Heart right ventricle (tissue), 16 donors: ENCODE measurements around the gene HDAC9. TPM values are rescaled to one million over a fixed set of nuclear protein-coding genes. Genes with fewer than 3 reads are reported as not detected.
A peak's percentile ranks its signal among the peaks of the same experiment; 100 is the strongest.

Experiments
- ATAC-seq, 8 donors: fragments of 200-7000 bp; cut with Tn5 transposase; one replicate each; pipeline ENCODE4 v1.9.1; 2020; ENCODE audit warnings: mild to moderate bottlenecking in 8 of 8, moderate library complexity in 8 of 8, moderate number of reproducible peaks in 1 of 8
- DNase-seq, 2 donors: peaks; one replicate each; pipeline ENCODE4 v3.0.0-alpha.2; 2020
- H3K27ac ChIP-seq, 10 donors: fragments of 200-600 bp; sonication (generic) in 2 of 10; one replicate each; pipeline versions ENCODE4 v1.5.0 to v1.8.0; 2020 to 2022; ENCODE audit warnings: mild to moderate bottlenecking in 3 of 10
- H3K27me3 ChIP-seq, 7 donors: fragments of 200-600 bp; one replicate each; pipeline ENCODE4 v1.8.0; 2021 to 2022; ENCODE audit warnings: mild to moderate bottlenecking in 2 of 7
- H3K36me3 ChIP-seq, 9 donors: fragments of 200-600 bp; sonication (generic) in 1 of 9; one replicate each; pipeline versions ENCODE4 v1.5.0 to v1.8.0; 2020 to 2022; ENCODE audit warnings: mild to moderate bottlenecking in 2 of 9
- H3K4me1 ChIP-seq, 9 donors: fragments of 200-600 bp; sonication (generic) in 1 of 9; one replicate each; pipeline versions ENCODE4 v1.5.0 to v1.8.0; 2020 to 2022; ENCODE audit warnings: mild to moderate bottlenecking in 4 of 9
- H3K4me3 ChIP-seq, 10 donors: fragments of 200-600 bp; sonication (generic) in 2 of 10; one replicate each; pipeline versions ENCODE4 v1.5.0 to v1.8.0; 2020 to 2022; ENCODE audit warnings: mild to moderate bottlenecking in 7 of 10, moderate library complexity in 2 of 10
- H3K9me3 ChIP-seq, 11 donors: fragments of 200-600 bp in 10 of 11; sonication (generic) in 2 of 11; one replicate each; pipeline versions ENCODE4 v1.5.0 to v1.8.0; 2013 to 2022; ENCODE audit warnings: mild to moderate bottlenecking in 2 of 11, control low read depth in 1 of 11, moderate library complexity in 1 of 11
- WGBS, 2 donors: extraction: QIAGEN DNeasy Blood & Tissue Kit; methylation state at CpG; one replicate each; pipeline ENCODE4 v1.1.7; 2013; ENCODE audit warnings: inconsistent platforms in 1 of 2; 5-methylcytosine and 5-hydroxymethylcytosine counted together
- intact Hi-C, 10 donors: fragments of 100-400 bp; cut with DNase I; formaldehyde crosslinking; loops; one replicate each; pipeline versions ENCODE4 v1.11.1 to v1.14.2; 2022
- polyA plus RNA-seq, 2 donors: library from polyadenylated mRNA; stranded (reverse); fragments of 200-250 nt; gene quantifications; one replicate each; pipeline ENCODE4 v1.2.3, GENCODE V29; 2013
- total RNA-seq, 10 donors: library from RNA; stranded (reverse); fragmentation: NEBNext Ultra II Directional in 3 of 10; extraction: Animal tissue kit (Norgen Biotek cat#: 25700) in 3 of 10; gene quantifications; one replicate each; pipeline versions ENCODE4 v1.2.1 to v1.2.4, GENCODE V29; 2021 to 2023
- TF ChIP-seq, protein P1 (sequence below), 9 donors: fragments of 200-600 bp; sonication (generic) in 2 of 9; IDR thresholded peaks; one replicate each; pipeline versions ENCODE4 v1.5.0 to v1.8.0; 2021 to 2022; ENCODE audit warnings: antibody characterized with exemption in 9 of 9, mild to moderate bottlenecking in 5 of 9, moderate library complexity in 1 of 9
- donor health status: Arrhythmogenic right ventricular cardiomyopathy.
- donor health status: ischemic (EF 13 %, LVEDD 7.1; RV severe dilation, severe dysfunction).
- donor health status: healthy with polysubstance abuse.
- donor health status: DM: no; HTN: yes; CAD: no.
- donor health status: DM: no; HTN: no; CAD: no.
- donor health status: ischemic (EF 25% LVEDD 6.9; RV normal size, moderate dysfunction).
- donor health status: ischemic (EF 25% LVEDD 5.7; RV mildly dilated, moderate dysfunction).
- donor health status: healthy.
- donor health status: DM: yes; HTN: yes; CAD: no.
- donor health status: Ischemic cardiomyopathy.
- donor health status: ischemic (EF 35%, LVEDD 5.7; RV mildly dilated, moderate dysfunction).
- donor health status: nonischemic (EF 11% LVEDD 7.7; RV severe dilation, severe dysfunction).
- donor health status: DM: yes; HTN: yes; CAD: no.
- donor health status: PGD.
- donor health status: ischemic (EF 29% LVEDD 5.4; RV normal size, mild dysfunction).
- donor health status: nonischemic (EF 23%, LVEDD 6.1; RV moderate dilation, normal function).

Gene HDAC9
- total and polyA plus RNA-seq, 12 donors: 1.9 to 66.1 (median 38.6) TPM

DNA sequence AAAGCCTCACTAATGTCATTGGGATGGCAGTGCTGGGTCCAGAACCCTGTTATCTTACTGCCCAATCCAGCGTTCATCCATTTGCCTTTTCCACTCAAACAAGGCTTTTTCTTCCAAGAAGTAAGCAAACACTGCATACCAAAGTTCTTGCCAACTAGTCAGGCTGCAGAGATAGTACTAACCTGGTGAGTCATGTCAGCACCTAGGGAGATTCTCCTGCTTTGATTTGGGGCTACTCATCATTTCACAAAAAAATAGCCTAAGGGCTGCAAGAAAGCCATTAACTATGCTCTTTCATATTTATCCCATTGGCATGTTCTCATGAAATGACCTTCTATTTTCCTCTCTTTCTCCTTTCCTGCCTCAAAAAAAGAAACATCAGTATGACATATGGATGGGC, 479.3 kb downstream of the HDAC9 start:
- ATAC-seq (no peak), DNase-seq (no peak)
- TF ChIP-seq, protein P1, sequence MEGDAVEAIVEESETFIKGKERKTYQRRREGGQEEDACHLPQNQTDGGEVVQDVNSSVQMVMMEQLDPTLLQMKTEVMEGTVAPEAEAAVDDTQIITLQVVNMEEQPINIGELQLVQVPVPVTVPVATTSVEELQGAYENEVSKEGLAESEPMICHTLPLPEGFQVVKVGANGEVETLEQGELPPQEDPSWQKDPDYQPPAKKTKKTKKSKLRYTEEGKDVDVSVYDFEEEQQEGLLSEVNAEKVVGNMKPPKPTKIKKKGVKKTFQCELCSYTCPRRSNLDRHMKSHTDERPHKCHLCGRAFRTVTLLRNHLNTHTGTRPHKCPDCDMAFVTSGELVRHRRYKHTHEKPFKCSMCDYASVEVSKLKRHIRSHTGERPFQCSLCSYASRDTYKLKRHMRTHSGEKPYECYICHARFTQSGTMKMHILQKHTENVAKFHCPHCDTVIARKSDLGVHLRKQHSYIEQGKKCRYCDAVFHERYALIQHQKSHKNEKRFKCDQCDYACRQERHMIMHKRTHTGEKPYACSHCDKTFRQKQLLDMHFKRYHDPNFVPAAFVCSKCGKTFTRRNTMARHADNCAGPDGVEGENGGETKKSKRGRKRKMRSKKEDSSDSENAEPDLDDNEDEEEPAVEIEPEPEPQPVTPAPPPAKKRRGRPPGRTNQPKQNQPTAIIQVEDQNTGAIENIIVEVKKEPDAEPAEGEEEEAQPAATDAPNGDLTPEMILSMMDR (IDR thresholded peaks at IDR 0.05): no peak
- Histone ChIP-seq H3K27me3 (no peaks in the 10 kb centered on the region), H3K4me3 (no peak overlapping the region), H3K9me3 (no peaks in the 10 kb centered on the region), H3K4me1 (peaks cover 0 to 18% (median 6%) of the 10 kb centered on the region in 9 donors), H3K36me3 (no peaks in the 10 kb centered on the region), H3K27ac (no peak overlapping the region)
- intact Hi-C loops: no loop called here
- 97 to 98% methylated on average over 1 of the region's 1 CpG for WGBS, 2 donors

DNA sequence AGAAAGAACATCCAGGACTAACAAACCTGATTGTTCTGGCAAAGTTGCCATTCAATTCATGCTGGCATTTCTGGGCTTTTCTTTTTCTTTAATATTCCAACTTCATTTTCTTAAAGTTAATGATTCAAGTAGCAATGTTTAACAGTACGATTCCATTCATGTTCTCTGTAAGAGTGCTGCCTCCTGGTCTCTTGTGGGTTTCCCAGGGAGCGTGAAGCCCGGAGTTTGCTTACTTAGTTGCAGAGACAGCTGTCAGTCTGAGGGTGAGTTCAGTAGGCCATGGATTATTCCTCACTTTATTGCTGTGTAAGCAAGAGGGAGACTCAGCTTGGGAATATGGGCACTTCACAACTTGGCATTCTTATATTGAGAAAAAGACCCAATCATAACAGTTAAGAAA, 479.7 kb downstream of the HDAC9 start:
- intact Hi-C loops: no loop called here
- Histone ChIP-seq H3K9me3 (no peaks in the 10 kb centered on the region), H3K4me3 (no peak overlapping the region), H3K27ac (no peak overlapping the region), H3K36me3 (no peaks in the 10 kb centered on the region), H3K27me3 (no peaks in the 10 kb centered on the region), H3K4me1 (peaks cover 0 to 18% (median 6%) of the 10 kb centered on the region in 9 donors)
- WGBS, 2 donors: 84 to 85% methylated on average over 3 of the region's 3 CpGs
- DNase-seq: no peak
- no peak for ATAC-seq
- TF ChIP-seq, protein P1 (IDR thresholded peaks at IDR 0.05): no peak

DNA sequence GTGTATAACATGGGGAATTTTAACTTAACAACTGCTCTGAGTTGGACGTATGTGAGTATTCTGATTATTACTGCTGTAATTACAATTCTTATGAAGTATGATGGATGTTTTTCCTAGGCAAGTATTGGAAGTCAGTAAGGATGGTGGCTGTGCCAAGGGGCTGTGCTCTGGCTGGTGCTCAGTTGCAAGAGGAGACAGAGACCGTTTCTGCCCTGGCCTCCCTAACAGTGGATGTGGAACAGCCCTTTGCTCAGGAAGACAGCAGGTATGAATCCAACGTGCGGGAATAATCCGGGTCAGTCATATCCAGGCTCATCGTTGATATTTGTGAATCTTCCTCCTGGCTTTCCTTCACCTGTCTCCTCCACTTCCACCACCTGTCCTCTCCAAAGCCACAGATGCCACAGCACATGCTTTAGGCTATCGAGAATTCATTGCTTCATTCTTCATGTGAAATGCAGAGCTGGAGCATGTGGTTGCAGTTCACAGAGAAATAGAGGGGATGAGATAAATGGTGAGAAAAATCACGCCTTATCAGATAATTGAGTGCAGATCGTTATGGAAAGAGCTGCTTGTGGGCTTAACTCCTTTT, 480.2 kb downstream of the HDAC9 start:
- WGBS, 2 donors: 83 to 90% methylated on average over 9 of the region's 9 CpGs
- peaks cover 0 to 2% (median 0%) of the 10 kb centered on the region in 11 donors for H3K9me3 ChIP-seq
- TF ChIP-seq, protein P1 (IDR thresholded peaks at IDR 0.05): no peak
- no peak overlapping the region for H3K27ac ChIP-seq
- ATAC-seq (no peak), DNase-seq (no peak)
- intact Hi-C loops: no loop called here
- peaks cover 0 to 18% (median 6%) of the 10 kb centered on the region in 9 donors for H3K4me1 ChIP-seq
- no peaks in the 10 kb centered on the region for H3K36me3 ChIP-seq
- no peaks in the 10 kb centered on the region for H3K27me3 ChIP-seq
- no peak overlapping the region for H3K4me3 ChIP-seq

DNA sequence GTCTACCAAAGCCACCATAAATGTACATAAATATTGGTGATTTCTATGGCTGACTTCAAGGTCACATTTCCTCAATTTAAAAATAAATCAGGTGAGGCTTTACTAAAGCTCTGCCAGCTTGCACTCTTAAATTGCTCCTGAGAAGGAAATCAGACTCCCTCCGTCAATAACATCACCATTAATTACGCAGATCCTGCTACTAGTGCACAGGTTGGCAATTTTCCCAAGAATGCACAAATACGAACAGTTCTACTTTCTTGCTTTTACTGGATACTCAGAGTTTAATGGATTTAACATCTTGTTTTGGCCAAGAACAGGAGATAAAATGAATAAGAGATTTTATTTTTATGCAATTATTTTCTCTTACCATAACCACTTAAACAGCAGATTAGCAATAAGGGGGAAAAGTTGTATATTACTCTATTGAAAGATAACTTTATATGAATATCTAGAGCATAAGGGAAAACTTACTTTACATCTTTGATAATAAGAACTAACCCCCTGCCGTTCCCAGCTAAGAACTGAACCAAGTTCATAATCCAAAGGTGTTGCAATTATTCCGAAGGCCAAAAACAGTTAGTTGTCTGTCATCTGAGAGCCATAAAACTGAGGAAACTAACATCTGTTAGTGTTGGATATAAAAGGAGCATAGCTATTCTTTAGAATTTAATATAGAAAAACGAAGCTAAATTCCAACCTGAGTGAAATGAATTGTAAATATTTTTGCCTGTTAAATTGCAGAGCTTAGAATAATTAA, 481.3 kb downstream of the HDAC9 start:
- intact Hi-C loops: no loop called here
- no peaks in the 10 kb centered on the region for H3K36me3 ChIP-seq
- H3K27me3 ChIP-seq: no peaks in the 10 kb centered on the region
- ATAC-seq (no peak), DNase-seq (no peak)
- TF ChIP-seq, protein P1 (IDR thresholded peaks at IDR 0.05): no peak
- 59 to 66% methylated on average over 6 of the region's 6 CpGs for WGBS, 2 donors
- peak overlapping the region in 1 of 10 donors; percentile 51 for H3K27ac ChIP-seq
- peaks cover 0 to 18% (median 6%) of the 10 kb centered on the region in 9 donors for H3K4me1 ChIP-seq
- H3K4me3 ChIP-seq: no peak overlapping the region
- peaks cover 0 to 6% (median 0%) of the 10 kb centered on the region in 11 donors for H3K9me3 ChIP-seq
